Measurements from ENCODE around the gene PRMT3. TPM values are rescaled to one million over a fixed set of nuclear protein-coding genes. Genes with fewer than 3 reads are reported as not detected.

Gene PRMT3
- total and polyA plus RNA-seq, 2 of the 4 experiments (the other 2 are of a cell fraction): 8.8 to 11.3 TPM

DNA sequence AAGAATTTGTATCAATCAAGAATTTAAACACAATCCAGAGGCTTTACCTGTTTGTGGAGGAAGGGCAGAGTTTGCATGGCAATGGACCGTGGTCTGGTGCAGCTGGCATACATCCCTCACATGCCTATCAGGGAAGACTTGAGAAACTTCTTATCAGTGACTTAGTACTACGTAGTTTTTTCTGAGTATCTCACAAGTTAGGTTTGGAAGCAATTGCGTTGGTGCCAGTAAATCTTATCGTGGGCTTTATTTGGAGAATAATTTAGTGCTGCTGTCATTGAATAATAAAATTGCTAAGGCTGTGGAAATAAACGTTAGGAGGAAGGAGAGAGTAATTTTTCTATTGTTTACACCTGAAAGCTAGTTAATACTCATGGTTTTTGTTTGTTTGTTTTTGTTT is 72.3 kb downstream of the PRMT3 start:
- CTCF ChIA-PET: no interaction called here
- H3K4ac ChIP-seq (ENCODE audit: low read depth, low read length): no peak overlapping the region
- H2AK9ac ChIP-seq (replicated peaks; ENCODE audit: low read depth, low read length, poor library complexity): peak overlapping the region; percentile 33
- H3K23ac ChIP-seq (ENCODE audit: low read depth, low read length): no peak overlapping the region
- H2BK20ac ChIP-seq (ENCODE audit: low read depth, low read length): no peak overlapping the region
- H3K56ac ChIP-seq (ENCODE audit: extremely low read depth, insufficient read depth, low read length): no peak overlapping the region
- H3K18ac ChIP-seq (ENCODE audit: low read depth, low read length): no peak overlapping the region
- H4K8ac ChIP-seq (ENCODE audit: low read depth in 2 of 2, low read length in 2 of 2): no peak overlapping the region
- DNase-seq (no peak), ATAC-seq (ENCODE audit: low read depth) (no peak)
- no peak overlapping the region for H4K91ac ChIP-seq (ENCODE audit: insufficient read depth, low read depth, low read length)
- H3K79me1 ChIP-seq (ENCODE audit: low read depth in 1 of 2, low read length in 2 of 2): no peaks in the 10 kb centered on the region
- no peak overlapping the region for H2BK120ac ChIP-seq (ENCODE audit: low read depth, low read length)
- no TSS peak for BruUV-seq (replicated peaks)
- TF ChIP-seq BHLHE40 (IDR thresholded peaks at IDR 0.05; ENCODE audit: low read depth, low read length) (no peak), MAFK (IDR thresholded peaks at IDR 0.05; ENCODE audit: low read depth, low read length) (no peak)
- intact Hi-C loops (cut with micrococcal nuclease): loop anchor here (10.0 kb wide), 1 partner anchor 135 kb away; the partner anchor contains the start of gene SLC6A5
- no peak overlapping the region for H4K5ac ChIP-seq (ENCODE audit: low read depth, low read length)
- no peaks in the 10 kb centered on the region for H3K4me1 ChIP-seq (ENCODE audit: control insufficient read depth, insufficient read depth, low read length)
- H2BK5ac ChIP-seq (ENCODE audit: low read depth, low read length, poor library complexity, severe bottlenecking): no peak overlapping the region
- in situ Hi-C loops (cut with MboI; ENCODE audit: low sequenced_read_pairs): no loop called here
- no CpG with 5 or more reads among the region's 5 CpGs for WGBS, 2 experiments (ENCODE audit: extremely low coverage in 2 of 2, insufficient read length in 1 of 2)
- no peak overlapping the region for H3K14ac ChIP-seq (replicated peaks; ENCODE audit: low read depth, low read length)
- no peak overlapping the region for H3K27ac ChIP-seq (ENCODE audit: insufficient read depth, low read length)
- H2AFZ ChIP-seq (replicated peaks; ENCODE audit: low read length, poor library complexity): no peak overlapping the region
- no peaks in the 10 kb centered on the region for H4K20me1 ChIP-seq (ENCODE audit: insufficient read depth, low read length)
- no peak overlapping the region for H3K9ac ChIP-seq (ENCODE audit: low read depth, low read length)
- H3K36me3 ChIP-seq (ENCODE audit: control insufficient read depth, insufficient read depth, low read length): no peaks in the 10 kb centered on the region
- no peaks in the 10 kb centered on the region for H3K9me1 ChIP-seq (ENCODE audit: insufficient read depth, low read length)
- H3K27me3 ChIP-seq (ENCODE audit: control insufficient read depth, insufficient read depth, low read length): no peaks in the 10 kb centered on the region
- no peak overlapping the region for H2AK5ac ChIP-seq (ENCODE audit: low read depth, low read length)
- H3K4me3 ChIP-seq (ENCODE audit: insufficient read depth, low read depth, low read length): no peak overlapping the region
- H3K4me2 ChIP-seq (ENCODE audit: low read depth, low read length): no peak overlapping the region
- H2BK15ac ChIP-seq (ENCODE audit: low read depth, low read length): no peak overlapping the region
- dilution Hi-C loops (cut with HindIII; ENCODE audit: low sequenced_read_pairs, unreplicated experiment): no loop called here
- POLR2A ChIA-PET (ENCODE audit: unreplicated experiment): no interaction called here
- H3K9me3 ChIP-seq (ENCODE audit: control insufficient read depth, insufficient read depth, low read length): no peaks in the 10 kb centered on the region
